Measurements from ENCODE around the gene TXNDC17.

DNA sequence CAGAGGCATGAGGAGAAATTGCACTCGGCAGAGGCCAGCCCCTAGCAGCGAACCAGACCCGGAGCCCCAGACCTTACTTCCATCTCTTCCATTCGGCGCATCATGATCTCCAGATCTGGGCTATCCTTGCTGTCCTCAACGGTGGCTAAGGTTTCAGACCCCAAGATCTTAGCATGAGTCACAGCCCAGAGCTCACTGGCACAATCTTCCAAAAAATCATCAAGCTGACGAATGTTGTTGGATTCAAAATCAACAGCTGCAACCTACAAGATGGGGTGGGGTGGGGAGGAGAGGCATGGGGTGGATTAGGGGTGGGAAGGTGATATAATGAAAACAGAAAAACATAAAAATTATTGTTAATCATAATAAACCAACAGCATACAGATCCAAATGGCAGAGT, 44.8 kb upstream of the TXNDC17 start:
- TF ChIP-seq, protein P1, sequence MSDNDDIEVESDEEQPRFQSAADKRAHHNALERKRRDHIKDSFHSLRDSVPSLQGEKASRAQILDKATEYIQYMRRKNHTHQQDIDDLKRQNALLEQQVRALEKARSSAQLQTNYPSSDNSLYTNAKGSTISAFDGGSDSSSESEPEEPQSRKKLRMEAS (IDR thresholded peaks at IDR 0.05), result no peak
- no peak for TF ChIP-seq TAF1 (IDR thresholded peaks at IDR 0.05; ENCODE audit: low read depth)

All from Ishikawa (cell line).